Suprapubic skin (tissue), 4 donors: ENCODE measurements around the gene HOXA1. TPM values are rescaled to one million over a fixed set of nuclear protein-coding genes. Genes with fewer than 3 reads are reported as not detected.

ENCODE experiments used
- DNase-seq, 2 donors: peaks; one replicate each; pipeline ENCODE4 v3.0.0-alpha.2; 2019; ENCODE audit warnings: low spot score in 2 of 2
- H3K27ac ChIP-seq: fragments of 200-600 bp; sonication (generic); one replicate; pipeline ENCODE4 v1.5.1; 2019
- H3K27me3 ChIP-seq: fragments of 200-600 bp; sonication (generic); one replicate; pipeline ENCODE4 v1.5.1; 2019
- H3K36me3 ChIP-seq: fragments of 200-600 bp; sonication (generic); one replicate; pipeline ENCODE4 v1.5.1; 2019
- H3K4me1 ChIP-seq: fragments of 200-600 bp; sonication (generic); one replicate; pipeline ENCODE4 v1.5.1; 2019
- H3K4me3 ChIP-seq: fragments of 200-600 bp; sonication (generic); one replicate; pipeline ENCODE4 v1.5.1; 2019; ENCODE audit warnings: mild to moderate bottlenecking
- H3K9me3 ChIP-seq: fragments of 200-600 bp; sonication (generic); one replicate; pipeline ENCODE4 v1.5.1; 2019
- EP300 ChIP-seq: sonication (generic); formaldehyde crosslinking; IDR thresholded peaks from one replicate; pipeline ENCODE4 v1.6.1; 2017; ENCODE audit warnings: antibody characterized with exemption
- POLR2A ChIP-seq, 2 donors: fragments of 450-650 bp; IDR thresholded peaks; one replicate each; pipeline ENCODE4 v1.6.1; 2017; ENCODE audit warnings: antibody characterized with exemption in 2 of 2, mild to moderate bottlenecking in 2 of 2, moderate library complexity in 2 of 2
- POLR2AphosphoS5 ChIP-seq, 3 donors: sonication (generic); formaldehyde crosslinking; IDR thresholded peaks; one replicate each; pipeline ENCODE4 v1.6.1; 2017; ENCODE audit warnings: antibody characterized with exemption in 3 of 3
- WGBS: methylation state at CpG from one replicate; pipeline ENCODE4 v1.1.5; 2018; 5-methylcytosine and 5-hydroxymethylcytosine counted together
- total RNA-seq, 4 donors: library from RNA; depleted of rRNA; stranded (reverse); fragments of >200 nt; gene quantifications; one replicate each; pipeline ENCODE4 v1.1.0, GENCODE V29; 2016
- TF ChIP-seq, protein P1 (sequence below), 2 donors: fragments of 200-600 bp in 1 of 2; fragments of 450-650 bp in 1 of 2; sonication (generic) in 1 of 2; IDR thresholded peaks; one replicate each; pipeline ENCODE4 v1.5.1; 2016 to 2019; ENCODE audit warnings: antibody characterized with exemption in 2 of 2, mild to moderate bottlenecking in 1 of 2, moderate library complexity in 1 of 2

The HOXA1 gene
- total RNA-seq, 4 donors from 2014 or later = 2.5 to 4.0 (median 3.1) TPM

DNA sequence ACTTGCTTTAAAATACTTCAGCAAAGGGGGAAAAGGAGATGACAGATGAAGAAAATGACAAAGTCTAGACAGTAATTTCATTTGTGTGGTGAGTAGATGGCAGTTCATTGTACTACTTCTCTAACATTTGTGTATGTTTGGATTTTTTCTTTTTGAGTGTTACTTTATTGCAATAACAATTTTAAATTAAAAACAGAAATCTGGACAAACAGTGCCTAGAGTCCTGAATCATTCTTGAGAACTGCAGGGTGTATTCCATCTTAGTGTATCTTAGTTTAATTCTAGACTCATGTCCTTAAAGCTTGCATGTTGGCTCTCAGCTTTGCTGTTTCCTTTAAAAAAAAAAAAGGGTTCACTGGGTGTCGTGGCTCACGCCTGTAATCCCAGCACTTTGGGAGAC, 31.1 kb downstream of the HOXA1 start:
- TF ChIP-seq POLR2A (IDR thresholded peaks at IDR 0.05) (no peak), POLR2AphosphoS5 (IDR thresholded peaks at IDR 0.05) (no peak), EP300 (no peak)
- TF ChIP-seq, protein P1, sequence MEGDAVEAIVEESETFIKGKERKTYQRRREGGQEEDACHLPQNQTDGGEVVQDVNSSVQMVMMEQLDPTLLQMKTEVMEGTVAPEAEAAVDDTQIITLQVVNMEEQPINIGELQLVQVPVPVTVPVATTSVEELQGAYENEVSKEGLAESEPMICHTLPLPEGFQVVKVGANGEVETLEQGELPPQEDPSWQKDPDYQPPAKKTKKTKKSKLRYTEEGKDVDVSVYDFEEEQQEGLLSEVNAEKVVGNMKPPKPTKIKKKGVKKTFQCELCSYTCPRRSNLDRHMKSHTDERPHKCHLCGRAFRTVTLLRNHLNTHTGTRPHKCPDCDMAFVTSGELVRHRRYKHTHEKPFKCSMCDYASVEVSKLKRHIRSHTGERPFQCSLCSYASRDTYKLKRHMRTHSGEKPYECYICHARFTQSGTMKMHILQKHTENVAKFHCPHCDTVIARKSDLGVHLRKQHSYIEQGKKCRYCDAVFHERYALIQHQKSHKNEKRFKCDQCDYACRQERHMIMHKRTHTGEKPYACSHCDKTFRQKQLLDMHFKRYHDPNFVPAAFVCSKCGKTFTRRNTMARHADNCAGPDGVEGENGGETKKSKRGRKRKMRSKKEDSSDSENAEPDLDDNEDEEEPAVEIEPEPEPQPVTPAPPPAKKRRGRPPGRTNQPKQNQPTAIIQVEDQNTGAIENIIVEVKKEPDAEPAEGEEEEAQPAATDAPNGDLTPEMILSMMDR (IDR thresholded peaks at IDR 0.05) = no peak
- no peaks in the 10 kb centered on the region for H3K36me3 ChIP-seq
- H3K4me3 ChIP-seq = no peak overlapping the region
- H3K27ac ChIP-seq = no peak overlapping the region
- 46% methylated on average over 2 of the region's 2 CpGs for WGBS
- DNase-seq = no peak
- H3K4me1 ChIP-seq = no peaks in the 10 kb centered on the region
- no peaks in the 10 kb centered on the region for H3K9me3 ChIP-seq
- no peaks in the 10 kb centered on the region for H3K27me3 ChIP-seq

- no peak for DNase-seq
- no peak overlapping the region for H3K27ac ChIP-seq
- H3K4me3 ChIP-seq = no peak overlapping the region
- TF ChIP-seq POLR2AphosphoS5 (IDR thresholded peaks at IDR 0.05) (no peak), EP300 (no peak)
- TF ChIP-seq, protein P1 (IDR thresholded peaks at IDR 0.05) = no peak
- no peaks in the 10 kb centered on the region for H3K9me3 ChIP-seq
- 18% methylated on average over 2 of the region's 2 CpGs for WGBS
- no peaks in the 10 kb centered on the region for H3K27me3 ChIP-seq
- H3K36me3 ChIP-seq = no peaks in the 10 kb centered on the region
- no peaks in the 10 kb centered on the region for H3K4me1 ChIP-seq
These were observed 31.6 kb downstream of the HOXA1 start for GRCh38 chr7:27064159-27064558.

DNA sequence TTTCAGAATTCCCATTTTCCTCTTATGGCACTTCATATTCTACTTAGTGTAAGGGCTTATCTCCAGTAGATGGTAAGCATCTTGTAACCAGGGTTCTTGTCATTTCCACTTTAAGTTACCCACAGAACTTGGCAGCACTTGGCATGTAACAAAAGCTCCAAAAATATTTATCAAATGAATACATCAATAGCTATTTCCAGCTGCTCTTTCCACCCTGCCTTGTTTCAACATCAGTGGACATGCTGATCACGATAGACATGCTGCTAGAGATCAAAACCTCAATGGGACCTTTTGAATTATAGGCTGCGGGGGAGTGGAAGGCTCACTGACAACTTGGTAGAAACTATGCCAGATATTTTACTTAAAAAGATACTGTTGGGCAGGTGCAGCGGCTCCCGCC, 32.9 kb downstream of the HOXA1 start:
- Histone ChIP-seq H3K4me3 (no peak overlapping the region), H3K9me3 (no peaks in the 10 kb centered on the region), H3K27ac (no peak overlapping the region), H3K36me3 (no peaks in the 10 kb centered on the region), H3K27me3 (no peaks in the 10 kb centered on the region), H3K4me1 (no peaks in the 10 kb centered on the region)
- WGBS = 94% methylated on average over 4 of the region's 4 CpGs
- TF ChIP-seq, protein P1 (IDR thresholded peaks at IDR 0.05) = no peak
- TF ChIP-seq POLR2A (IDR thresholded peaks at IDR 0.05) = no peak
- TF ChIP-seq EP300 = no peak
- TF ChIP-seq POLR2AphosphoS5 (IDR thresholded peaks at IDR 0.05) = no peak
- no peak for DNase-seq

GRCh38 chr7:27053153-27053552, 42.6 kb downstream of the HOXA1 start:
- H3K36me3 ChIP-seq = no peaks in the 10 kb centered on the region
- H3K27ac ChIP-seq = no peak overlapping the region
- no peaks in the 10 kb centered on the region for H3K9me3 ChIP-seq
- WGBS = 60% methylated on average over 3 of the region's 3 CpGs
- H3K4me3 ChIP-seq = no peak overlapping the region
- no peaks in the 10 kb centered on the region for H3K4me1 ChIP-seq
- TF ChIP-seq, protein P1 (IDR thresholded peaks at IDR 0.05) = no peak
- TF ChIP-seq EP300 (no peak), POLR2AphosphoS5 (IDR thresholded peaks at IDR 0.05) (no peak), POLR2A (IDR thresholded peaks at IDR 0.05) (no peak)
- DNase-seq = no peak
- H3K27me3 ChIP-seq = no peaks in the 10 kb centered on the region

DNA sequence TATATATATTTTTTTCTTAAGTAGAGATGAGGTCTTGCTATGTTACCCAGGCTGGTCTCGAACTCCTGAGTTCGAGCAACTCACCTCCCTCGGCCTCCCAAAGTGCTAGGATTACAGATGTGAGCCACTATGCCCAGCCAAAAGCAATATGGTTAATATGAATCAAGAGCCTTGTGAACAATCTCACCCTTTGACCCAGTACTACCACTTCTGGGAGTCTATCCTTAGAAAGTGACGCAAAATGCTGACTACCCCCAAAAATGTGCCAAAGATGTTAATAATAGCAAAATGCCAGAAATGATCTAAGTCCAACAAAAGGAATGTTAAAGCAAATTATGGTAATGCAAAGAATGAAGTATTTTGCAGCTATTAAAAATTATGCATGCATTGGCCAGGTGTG, 44.3 kb downstream of the HOXA1 start:
- H3K27ac ChIP-seq = no peak overlapping the region
- no peaks in the 10 kb centered on the region for H3K27me3 ChIP-seq
- H3K4me1 ChIP-seq = no peaks in the 10 kb centered on the region
- H3K4me3 ChIP-seq = no peak overlapping the region
- no peak for DNase-seq
- no peaks in the 10 kb centered on the region for H3K9me3 ChIP-seq
- TF ChIP-seq POLR2A (IDR thresholded peaks at IDR 0.05) (no peak), EP300 (no peak), POLR2AphosphoS5 (IDR thresholded peaks at IDR 0.05) (no peak)
- TF ChIP-seq, protein P1 (IDR thresholded peaks at IDR 0.05) = no peak
- no peaks in the 10 kb centered on the region for H3K36me3 ChIP-seq
- 85% methylated on average over 4 of the region's 4 CpGs for WGBS
